Testis (tissue), 2 donors: ENCODE results near the gene TBC1D22A.

ENCODE experiments used
- CTCF ChIP-seq, 3 experiments: fragments of 450-650 bp in 2 of 3; fragments of 200-600 bp in 1 of 3; sonication (generic) in 1 of 3; IDR thresholded peaks; one replicate each; pipeline ENCODE4 v1.5.1; 2016 to 2019; ENCODE audit warnings: antibody characterized with exemption in 3 of 3, mild to moderate bottlenecking in 2 of 3, moderate library complexity in 1 of 3
- POLR2A ChIP-seq: fragments of 450-650 bp; IDR thresholded peaks from one replicate; pipeline ENCODE4 v1.6.1; 2017; ENCODE audit warnings: antibody characterized with exemption, mild to moderate bottlenecking, moderate library complexity

GRCh38 chr22:47042116-47042825, 279.8 kb downstream of the TBC1D22A start:
- TF ChIP-seq CTCF (IDR thresholded peaks at IDR 0.05) (no peak), POLR2A (no peak)
